Measurements from ENCODE around the gene FGA.
"Not testable (repeated sequence)": the region's sequence is repeated elsewhere in the genome, so short reads cannot be mapped to it uniquely, and the experiment has no call there.

FGA gene

DNA sequence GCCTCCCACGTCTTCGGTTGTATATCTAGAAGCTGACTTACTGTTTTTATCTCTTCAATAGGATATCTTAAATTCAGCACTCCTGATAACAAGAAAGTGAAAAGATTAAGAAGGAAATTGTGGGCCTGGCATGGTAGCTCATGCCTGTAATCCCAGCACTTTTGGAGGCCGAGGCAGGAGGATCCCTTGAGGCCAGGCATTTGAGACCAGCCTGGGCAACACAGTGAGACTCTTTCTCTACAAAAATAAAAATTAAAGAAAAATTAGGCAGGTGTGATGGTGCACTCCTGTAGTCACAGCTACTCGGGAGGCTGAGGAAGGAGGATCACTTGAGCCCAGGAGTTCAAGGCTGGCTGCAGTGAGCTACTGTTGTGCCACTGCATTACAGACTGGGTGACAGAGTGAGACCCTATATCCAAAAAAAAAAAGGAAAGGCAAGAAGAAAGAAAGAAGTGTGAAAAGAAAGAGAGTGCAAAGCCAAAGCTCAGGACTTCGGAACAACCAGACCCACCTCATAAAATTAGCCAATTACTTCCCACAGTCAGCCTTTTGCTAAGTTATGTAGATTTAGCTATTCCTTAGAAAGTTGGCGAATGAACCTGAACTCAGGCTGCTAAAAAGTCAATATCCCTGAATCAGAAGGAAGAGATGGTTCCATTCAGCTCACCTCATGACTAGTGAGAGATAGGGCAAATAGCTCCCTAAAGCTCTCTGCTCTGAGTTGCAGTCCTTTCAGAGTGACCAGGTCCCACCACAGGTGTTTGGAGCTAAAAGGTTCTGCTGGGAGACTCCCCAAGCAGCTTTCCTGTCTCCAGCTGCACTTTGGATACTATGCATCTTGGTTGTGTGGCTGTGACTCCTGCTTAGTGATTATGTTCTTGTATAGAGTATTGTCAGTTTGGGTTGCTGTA lies 12.7 kb upstream of the FGA start:
- H3K4me3 ChIP-seq (ENCODE audit: low read depth, low read length), result no peak overlapping the region
- no peaks in the 10 kb centered on the region for H3K4me1 ChIP-seq (ENCODE audit: control insufficient read depth, insufficient read depth, low read length)
- H3K9me3 ChIP-seq (ENCODE audit: control insufficient read depth, insufficient read depth, low read length), result no peaks in the 10 kb centered on the region
- no peak overlapping the region for H3K9ac ChIP-seq (ENCODE audit: low read depth, low read length)
- no peaks in the 10 kb centered on the region for H3K27me3 ChIP-seq (ENCODE audit: control insufficient read depth, insufficient read depth, low read length)
- no peaks in the 10 kb centered on the region for H3K36me3 ChIP-seq (ENCODE audit: control insufficient read depth, insufficient read depth, low read length)

DNA sequence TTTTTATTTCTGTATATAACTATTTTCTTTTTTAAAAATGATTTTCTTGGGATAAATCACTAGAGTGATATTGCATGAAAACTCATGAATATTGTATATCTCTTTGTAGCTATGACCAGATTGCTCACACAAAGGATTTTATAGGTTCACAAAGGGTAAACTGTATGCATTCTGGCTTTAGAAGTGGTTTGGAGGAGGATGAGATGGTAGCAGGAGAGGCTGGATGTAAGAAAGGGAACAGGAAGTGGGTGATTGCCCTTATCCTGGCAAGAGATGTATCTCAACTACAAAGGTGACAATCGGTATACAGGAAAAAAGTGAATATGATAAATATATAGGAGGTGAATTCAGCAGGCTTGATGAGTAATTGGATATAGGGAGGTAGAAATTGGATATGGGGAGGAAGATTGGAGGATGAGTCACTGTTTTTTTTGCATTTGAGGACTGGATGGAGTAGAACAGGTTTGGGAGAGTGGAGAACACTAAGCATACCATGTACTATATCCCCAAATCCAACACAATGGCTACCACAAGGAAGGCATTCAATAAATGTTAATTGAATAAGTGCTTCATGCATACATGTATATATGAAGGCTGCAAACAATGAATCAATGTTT lies 12.0 kb upstream of the FGA start:
- Histone ChIP-seq H3K9ac (ENCODE audit: low read depth, low read length) (no peak overlapping the region), H3K4me3 (ENCODE audit: low read depth, low read length) (no peak overlapping the region), H3K36me3 (ENCODE audit: control insufficient read depth, insufficient read depth, low read length) (no peaks in the 10 kb centered on the region), H3K27me3 (ENCODE audit: control insufficient read depth, insufficient read depth, low read length) (no peaks in the 10 kb centered on the region), H3K9me3 (ENCODE audit: control insufficient read depth, insufficient read depth, low read length) (no peaks in the 10 kb centered on the region), H3K4me1 (ENCODE audit: control insufficient read depth, insufficient read depth, low read length) (no peaks in the 10 kb centered on the region)

DNA sequence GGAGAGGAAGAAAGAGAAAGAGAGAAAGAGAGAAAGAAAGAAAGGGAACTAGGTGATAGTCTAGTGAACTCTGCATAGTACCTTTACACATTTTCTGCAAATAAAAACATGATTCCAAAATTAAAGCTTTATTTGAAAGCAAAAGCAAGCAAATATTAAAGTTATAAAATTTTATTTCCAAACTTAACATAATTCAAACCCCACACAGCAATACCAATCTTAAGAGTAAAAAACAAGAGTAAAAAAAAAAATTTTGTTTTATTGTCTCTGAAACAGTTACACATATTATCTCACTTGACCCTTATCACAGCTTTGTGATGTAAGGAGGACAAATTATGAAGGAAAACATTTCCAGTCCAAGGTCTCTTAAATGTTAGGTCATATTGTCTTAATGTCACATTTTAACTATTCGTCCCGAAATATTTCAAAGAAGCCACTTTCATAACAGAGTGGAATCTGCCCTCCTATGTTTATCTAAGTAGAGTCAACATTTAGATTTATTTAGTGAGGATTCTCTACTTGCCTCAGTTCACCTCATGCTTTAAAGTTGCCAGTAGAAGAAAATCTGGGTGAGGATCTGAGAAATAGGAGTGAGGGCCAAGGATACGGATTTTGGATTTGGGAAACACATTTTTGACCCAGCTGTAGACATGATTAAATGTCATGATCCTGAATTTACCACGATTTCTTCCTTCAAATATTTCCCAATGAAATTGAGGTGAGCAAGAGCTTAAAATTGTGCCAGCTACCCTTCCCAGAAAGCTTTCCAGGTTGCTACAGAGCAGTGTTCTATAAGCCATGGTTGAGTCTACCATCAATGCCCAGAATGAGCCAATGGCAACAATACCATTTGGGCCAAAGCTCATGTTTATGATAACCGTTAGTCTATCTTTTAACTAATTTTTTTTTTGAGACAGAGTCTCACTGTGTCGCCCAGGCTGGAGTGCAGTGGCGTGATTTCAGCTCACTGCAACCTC lies 7.5 kb upstream of the FGA start:
- no peaks in the 10 kb centered on the region for H3K4me1 ChIP-seq (ENCODE audit: control insufficient read depth, insufficient read depth, low read length)
- no peaks in the 10 kb centered on the region for H3K36me3 ChIP-seq (ENCODE audit: control insufficient read depth, insufficient read depth, low read length)
- no peaks in the 10 kb centered on the region for H3K27me3 ChIP-seq (ENCODE audit: control insufficient read depth, insufficient read depth, low read length)
- H3K9me3 ChIP-seq (ENCODE audit: control insufficient read depth, insufficient read depth, low read length), result no peaks in the 10 kb centered on the region
- no peak overlapping the region for H3K9ac ChIP-seq (ENCODE audit: low read depth, low read length)
- no peak overlapping the region for H3K4me3 ChIP-seq (ENCODE audit: low read depth, low read length)

DNA sequence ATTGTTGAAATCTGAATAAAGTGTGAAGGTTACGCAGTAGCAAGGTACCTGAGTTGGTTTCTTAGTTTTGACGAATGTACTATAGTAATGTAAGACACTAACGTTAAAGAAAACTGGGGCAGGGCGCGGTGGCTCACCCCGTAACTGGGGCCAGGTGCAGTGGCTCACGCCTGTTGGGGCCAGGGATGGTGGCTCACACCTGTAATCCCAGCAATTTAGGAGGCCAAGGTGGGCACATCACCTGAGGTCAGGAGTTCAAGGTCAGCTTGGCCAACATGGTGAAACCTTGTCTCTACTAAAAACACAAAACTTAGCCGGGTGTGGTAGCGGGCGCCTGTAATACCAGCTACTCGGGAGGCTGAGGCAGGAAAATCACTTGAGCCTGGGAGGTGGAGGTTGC lies 6.7 kb upstream of the FGA start:
- not testable (repeated sequence) for H3K9ac ChIP-seq (ENCODE audit: low read depth, low read length); H3K4me1 ChIP-seq (ENCODE audit: control insufficient read depth, insufficient read depth, low read length); H3K9me3 ChIP-seq (ENCODE audit: control insufficient read depth, insufficient read depth, low read length); H3K4me3 ChIP-seq (ENCODE audit: low read depth, low read length); H3K36me3 ChIP-seq (ENCODE audit: control insufficient read depth, insufficient read depth, low read length); H3K27me3 ChIP-seq (ENCODE audit: control insufficient read depth, insufficient read depth, low read length)

DNA sequence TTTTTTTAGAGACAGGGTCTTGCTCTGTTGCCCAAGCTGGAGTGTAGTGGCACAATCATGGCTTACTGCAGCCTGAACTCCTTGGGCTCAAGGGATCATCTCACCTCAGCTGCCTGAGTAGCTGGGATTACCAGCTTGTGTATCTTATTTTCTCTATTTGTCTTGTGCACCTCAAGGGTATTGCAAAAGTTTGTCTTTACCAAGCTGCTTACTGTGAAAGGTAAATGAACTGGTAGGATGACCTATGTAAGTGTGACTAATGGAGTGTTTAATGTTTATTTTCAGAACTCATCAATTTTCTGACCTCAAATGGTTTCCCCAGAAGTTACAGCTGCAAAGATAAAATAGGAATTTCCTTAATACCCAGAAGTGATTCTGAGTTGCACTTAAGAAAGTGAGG lies 5.3 kb upstream of the FGA start:
- H3K9ac ChIP-seq (ENCODE audit: low read depth, low read length), result no peak overlapping the region
- H3K4me3 ChIP-seq (ENCODE audit: low read depth, low read length), result no peak overlapping the region
- H3K9me3 ChIP-seq (ENCODE audit: control insufficient read depth, insufficient read depth, low read length), result no peaks in the 10 kb centered on the region
- H3K27me3 ChIP-seq (ENCODE audit: control insufficient read depth, insufficient read depth, low read length), result no peaks in the 10 kb centered on the region
- H3K4me1 ChIP-seq (ENCODE audit: control insufficient read depth, insufficient read depth, low read length), result no peaks in the 10 kb centered on the region
- no peaks in the 10 kb centered on the region for H3K36me3 ChIP-seq (ENCODE audit: control insufficient read depth, insufficient read depth, low read length)

DNA sequence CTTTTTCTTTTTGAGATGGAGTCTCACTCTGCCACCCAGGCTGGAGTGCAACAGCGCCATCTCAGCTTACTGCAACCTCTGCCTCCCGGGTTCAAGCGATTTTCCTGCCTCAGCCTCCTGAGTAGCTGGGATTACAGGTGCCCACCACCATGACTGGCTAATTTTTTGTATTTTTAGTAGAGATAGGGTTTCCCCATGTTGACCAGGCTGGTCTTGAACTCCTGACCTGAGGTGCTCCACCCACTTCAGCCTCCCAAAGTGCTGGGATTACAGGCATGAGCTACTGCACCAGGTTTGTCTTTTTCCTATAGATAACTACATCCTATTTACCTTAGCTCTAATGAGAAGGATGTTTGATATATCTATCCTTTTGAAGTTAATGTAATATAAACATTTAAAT lies 3.8 kb upstream of the FGA start:
- H3K36me3 ChIP-seq (ENCODE audit: control insufficient read depth, insufficient read depth, low read length), result not testable (repeated sequence)

DNA sequence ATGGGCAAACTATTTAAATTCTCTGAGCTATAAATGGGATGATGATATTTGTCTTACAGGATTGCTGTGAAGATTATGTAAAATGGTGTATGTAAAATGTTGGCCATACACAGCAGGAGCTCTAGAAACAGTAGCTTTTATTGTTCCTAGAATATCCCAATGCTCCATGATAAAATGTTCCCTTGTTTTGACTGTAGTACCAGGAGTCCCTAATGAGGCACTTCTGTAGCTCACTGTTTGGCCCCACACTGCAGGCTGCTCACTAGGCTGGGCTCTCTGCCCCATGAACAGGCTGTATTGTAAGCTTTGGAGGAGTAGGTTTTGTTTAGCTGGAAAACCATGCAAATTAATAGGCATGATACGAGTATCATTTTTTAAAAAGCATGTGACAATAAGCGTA lies 3.3 kb upstream of the FGA start:
- no peaks in the 10 kb centered on the region for H3K36me3 ChIP-seq (ENCODE audit: control insufficient read depth, insufficient read depth, low read length)
- no peaks in the 10 kb centered on the region for H3K27me3 ChIP-seq (ENCODE audit: control insufficient read depth, insufficient read depth, low read length)
- H3K9me3 ChIP-seq (ENCODE audit: control insufficient read depth, insufficient read depth, low read length), result no peaks in the 10 kb centered on the region
- H3K4me3 ChIP-seq (ENCODE audit: low read depth, low read length), result no peak overlapping the region
- no peak overlapping the region for H3K9ac ChIP-seq (ENCODE audit: low read depth, low read length)
- H3K4me1 ChIP-seq (ENCODE audit: control insufficient read depth, insufficient read depth, low read length), result no peaks in the 10 kb centered on the region

More for the DNA sequence above, 3.8 kb upstream of the FGA start:
- not testable (repeated sequence) for H3K9me3 ChIP-seq (ENCODE audit: control insufficient read depth, insufficient read depth, low read length); H3K9ac ChIP-seq (ENCODE audit: low read depth, low read length); H3K27me3 ChIP-seq (ENCODE audit: control insufficient read depth, insufficient read depth, low read length); H3K4me3 ChIP-seq (ENCODE audit: low read depth, low read length); H3K4me1 ChIP-seq (ENCODE audit: control insufficient read depth, insufficient read depth, low read length)

DNA sequence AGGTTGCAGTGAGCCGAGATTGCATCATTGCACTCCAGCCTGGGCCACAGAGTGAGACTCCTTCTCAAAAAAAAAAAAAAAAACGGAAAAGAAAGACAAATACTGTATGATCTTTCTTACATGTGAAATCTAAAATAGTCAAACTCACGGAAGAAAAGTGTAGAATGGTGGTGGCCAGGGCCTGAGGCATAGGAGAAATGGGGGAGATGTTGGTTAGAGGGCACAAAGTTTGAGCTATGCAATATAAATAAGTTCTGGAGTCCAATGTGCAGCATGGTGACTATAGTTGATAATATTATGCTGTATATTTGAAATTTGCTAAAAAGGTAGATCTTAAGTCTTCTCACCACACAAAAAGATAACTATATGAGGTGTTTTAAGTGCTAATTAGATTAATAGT lies 1.3 kb upstream of the FGA start:
- Histone ChIP-seq H3K4me1 (ENCODE audit: control insufficient read depth, insufficient read depth, low read length) (no peaks in the 10 kb centered on the region), H3K9me3 (ENCODE audit: control insufficient read depth, insufficient read depth, low read length) (no peaks in the 10 kb centered on the region), H3K9ac (ENCODE audit: low read depth, low read length) (no peak overlapping the region), H3K36me3 (ENCODE audit: control insufficient read depth, insufficient read depth, low read length) (no peaks in the 10 kb centered on the region), H3K4me3 (ENCODE audit: low read depth, low read length) (no peak overlapping the region), H3K27me3 (ENCODE audit: control insufficient read depth, insufficient read depth, low read length) (no peaks in the 10 kb centered on the region)

DNA sequence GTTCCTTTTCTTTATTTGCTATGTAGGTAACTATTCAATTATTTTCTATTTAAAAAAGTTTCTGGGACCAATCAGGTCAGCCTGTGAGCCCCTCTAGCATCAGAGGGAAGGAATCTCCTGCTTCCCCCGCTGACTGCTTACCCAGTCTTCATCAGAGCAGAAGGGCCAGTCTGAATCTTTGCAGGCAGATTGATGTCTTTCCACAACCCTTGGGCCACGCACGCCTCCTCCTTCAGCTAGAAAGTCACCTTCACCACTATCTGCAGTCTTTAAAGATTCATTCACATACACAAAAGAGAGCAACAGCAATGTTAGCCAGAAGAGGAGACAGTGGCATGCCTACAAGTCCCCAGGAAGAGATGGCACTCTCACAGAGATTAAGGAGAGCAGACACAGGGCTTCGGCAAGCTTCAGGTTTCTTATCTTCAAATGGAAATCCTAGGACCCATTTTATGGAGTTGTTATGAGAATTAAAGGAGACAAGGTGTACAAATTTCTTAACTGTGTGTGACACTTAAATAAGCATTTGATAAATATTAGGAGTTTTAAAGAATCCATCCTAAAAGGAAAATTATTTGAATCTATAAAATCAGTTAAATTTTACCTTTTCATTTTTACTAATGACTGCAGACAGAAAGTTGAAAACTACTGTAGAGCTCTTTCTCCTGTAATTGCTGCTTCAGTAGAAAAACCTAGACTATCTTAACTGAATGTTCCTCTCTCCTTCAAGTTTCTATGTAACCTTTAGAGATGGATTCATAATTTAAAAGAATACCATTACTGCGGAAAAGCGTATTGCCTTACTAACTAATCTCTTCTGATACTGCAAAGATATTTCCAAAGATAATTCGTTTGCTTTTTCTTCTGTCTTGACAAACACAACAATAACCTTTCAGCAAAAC lies 995 bp downstream of the FGA start:
- Histone ChIP-seq H3K9me3 (ENCODE audit: control insufficient read depth, insufficient read depth, low read length) (no peaks in the 10 kb centered on the region), H3K9ac (ENCODE audit: low read depth, low read length) (no peak overlapping the region), H3K4me3 (ENCODE audit: low read depth, low read length) (no peak overlapping the region), H3K27me3 (ENCODE audit: control insufficient read depth, insufficient read depth, low read length) (no peaks in the 10 kb centered on the region), H3K36me3 (ENCODE audit: control insufficient read depth, insufficient read depth, low read length) (no peaks in the 10 kb centered on the region), H3K4me1 (ENCODE audit: control insufficient read depth, insufficient read depth, low read length) (no peaks in the 10 kb centered on the region)

DNA sequence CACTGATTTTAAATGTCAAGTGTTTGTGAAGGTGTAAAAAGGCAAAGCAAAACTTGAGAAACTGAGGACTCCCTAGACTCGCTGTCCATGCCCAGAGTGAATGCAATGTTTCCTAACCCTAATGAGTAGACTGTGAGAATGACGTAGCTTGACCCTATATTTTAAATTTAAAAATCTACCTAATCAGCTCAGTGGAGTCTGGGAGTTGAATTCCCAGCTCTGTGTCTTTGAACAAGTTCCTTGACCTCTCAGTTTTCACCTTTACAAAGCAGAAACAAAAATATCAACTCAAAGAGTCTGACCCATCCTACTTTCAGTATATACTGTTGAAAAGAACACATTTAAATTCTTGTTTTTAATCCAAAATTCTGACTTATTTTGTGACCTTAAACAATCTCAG lies 2.3 kb downstream of the FGA start:
- Histone ChIP-seq H3K9me3 (ENCODE audit: control insufficient read depth, insufficient read depth, low read length) (no peaks in the 10 kb centered on the region), H3K9ac (ENCODE audit: low read depth, low read length) (no peak overlapping the region)

More for the DNA sequence above, 2.3 kb downstream of the FGA start:
- Histone ChIP-seq H3K4me3 (ENCODE audit: low read depth, low read length) (no peak overlapping the region), H3K36me3 (ENCODE audit: control insufficient read depth, insufficient read depth, low read length) (no peaks in the 10 kb centered on the region), H3K4me1 (ENCODE audit: control insufficient read depth, insufficient read depth, low read length) (no peaks in the 10 kb centered on the region), H3K27me3 (ENCODE audit: control insufficient read depth, insufficient read depth, low read length) (no peaks in the 10 kb centered on the region)

Measured in iPS-15b (cell line).